ENCODE measurements around the gene NIM1K. TPM values are rescaled to one million over a fixed set of nuclear protein-coding genes. Genes with fewer than 3 reads are reported as not detected.

NIM1K gene
- total and polyA plus RNA-seq, 2 of the 4 experiments (the other 2 are of a cell fraction), result 0.54 to 0.68 TPM

- in situ Hi-C loops (cut with MboI; ENCODE audit: low sequenced_read_pairs), result no loop called here
- Histone ChIP-seq H3K27me3 (ENCODE audit: control insufficient read depth, insufficient read depth, low read length) (no peaks in the 10 kb centered on the region), H2BK120ac (ENCODE audit: low read depth, low read length) (no peak overlapping the region), H2AK5ac (ENCODE audit: low read depth, low read length) (no peak overlapping the region), H2BK5ac (ENCODE audit: low read depth, low read length, poor library complexity, severe bottlenecking) (no peak overlapping the region), H3K56ac (ENCODE audit: extremely low read depth, insufficient read depth, low read length) (no peak overlapping the region), H3K14ac (replicated peaks; ENCODE audit: low read depth, low read length) (no peak overlapping the region), H3K4ac (ENCODE audit: low read depth, low read length) (no peak overlapping the region), H2AFZ (replicated peaks; ENCODE audit: low read length, poor library complexity) (no peak overlapping the region), H2BK20ac (ENCODE audit: low read depth, low read length) (no peak overlapping the region), H3K9ac (ENCODE audit: low read depth, low read length) (no peak overlapping the region), H3K18ac (ENCODE audit: low read depth, low read length) (no peak overlapping the region), H4K20me1 (ENCODE audit: insufficient read depth, low read length) (peaks cover 23% of the 10 kb centered on the region), H3K9me3 (ENCODE audit: control insufficient read depth, insufficient read depth, low read length) (no peaks in the 10 kb centered on the region), H3K9me1 (ENCODE audit: insufficient read depth, low read length) (no peaks in the 10 kb centered on the region; the same call in 1 of the 2 replicates), H3K27ac (ENCODE audit: insufficient read depth, low read length) (no peak overlapping the region), H2BK15ac (ENCODE audit: low read depth, low read length) (no peak overlapping the region), H4K91ac (ENCODE audit: insufficient read depth, low read depth, low read length) (no peak overlapping the region), H2AK9ac (replicated peaks; ENCODE audit: low read depth, low read length, poor library complexity) (no peak overlapping the region), H3K23ac (ENCODE audit: low read depth, low read length) (no peak overlapping the region), H3K36me3 (ENCODE audit: control insufficient read depth, insufficient read depth, low read length) (peaks cover 17% of the 10 kb centered on the region), H4K5ac (ENCODE audit: low read depth, low read length) (no peak overlapping the region), H3K4me1 (ENCODE audit: control insufficient read depth, insufficient read depth, low read length) (no peaks in the 10 kb centered on the region; the same call in 1 of the 2 replicates), H3K79me1 (ENCODE audit: low read depth in 1 of 2, low read length in 2 of 2) (peaks cover 31 to 56% of the 10 kb centered on the region in 2 experiments), H4K8ac (ENCODE audit: low read depth in 2 of 2, low read length in 2 of 2) (no peak overlapping the region), H3K4me3 (ENCODE audit: insufficient read depth, low read depth, low read length) (no peak overlapping the region), H3K4me2 (ENCODE audit: low read depth, low read length) (no peak overlapping the region)
- BruUV-seq (replicated peaks), result no TSS peak
- WGBS, 2 experiments (ENCODE audit: extremely low coverage in 2 of 2, insufficient read length in 1 of 2), result no CpG with 5 or more reads among the region's 1 CpG
- dilution Hi-C loops (cut with HindIII; ENCODE audit: low sequenced_read_pairs, unreplicated experiment), result no loop called here
- no peak for ATAC-seq (ENCODE audit: low read depth)
- no peak for DNase-seq
- intact Hi-C loops (cut with micrococcal nuclease), result no loop called here
- ChIA-PET CTCF (interaction anchor here (0.6 kb wide), 1 partner anchor 25 kb away, joined by 3 read pairs; no protein-coding TSS in a partner anchor), POLR2A (ENCODE audit: unreplicated experiment) (no interaction called here)
- TF ChIP-seq CEBPB (IDR thresholded peaks at IDR 0.05; ENCODE audit: low read depth, low read length) (no peak), RAD21 (IDR thresholded peaks at IDR 0.05; ENCODE audit: low read length) (no peak), CTCF (conservative IDR thresholded peaks at IDR 0.05; ENCODE audit: low read depth, low read length) (no peak), POLR2A (IDR thresholded peaks at IDR 0.05; ENCODE audit: low read depth, low read length) (no peak), RFX5 (IDR thresholded peaks at IDR 0.05; ENCODE audit: low read depth, low read length) (no peak), BHLHE40 (IDR thresholded peaks at IDR 0.05; ENCODE audit: low read depth, low read length) (no peak), MAFK (IDR thresholded peaks at IDR 0.05; ENCODE audit: low read depth, low read length) (no peak)
Measured at GRCh38 chr5:43148417-43148816, 43.6 kb upstream of the NIM1K start.

Data from IMR-90 (cell line).